Measurements from ENCODE around the gene TMEM158.

The TMEM158 gene

DNA sequence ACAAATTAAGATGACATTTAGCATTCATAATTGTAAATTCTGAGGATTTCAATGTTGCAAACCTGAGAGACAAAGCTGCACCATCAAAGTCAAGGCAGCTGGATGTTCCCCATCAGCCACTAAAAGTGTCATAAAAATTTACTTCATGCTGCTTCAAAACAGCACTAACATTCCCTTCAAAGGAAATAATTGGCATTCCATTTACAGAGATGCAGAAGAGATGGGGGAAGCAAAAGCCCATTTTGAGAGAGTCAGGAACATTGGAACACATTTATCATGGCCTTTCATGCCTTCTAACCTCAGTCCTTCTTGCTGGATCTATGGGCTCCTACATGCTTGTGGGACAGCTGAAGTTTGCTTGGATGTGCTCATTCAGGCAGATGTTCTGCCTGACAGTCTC lies 6.4 kb upstream of the TMEM158 start:
- DNase-seq (ENCODE audit: low spot score) = no peak

DNA sequence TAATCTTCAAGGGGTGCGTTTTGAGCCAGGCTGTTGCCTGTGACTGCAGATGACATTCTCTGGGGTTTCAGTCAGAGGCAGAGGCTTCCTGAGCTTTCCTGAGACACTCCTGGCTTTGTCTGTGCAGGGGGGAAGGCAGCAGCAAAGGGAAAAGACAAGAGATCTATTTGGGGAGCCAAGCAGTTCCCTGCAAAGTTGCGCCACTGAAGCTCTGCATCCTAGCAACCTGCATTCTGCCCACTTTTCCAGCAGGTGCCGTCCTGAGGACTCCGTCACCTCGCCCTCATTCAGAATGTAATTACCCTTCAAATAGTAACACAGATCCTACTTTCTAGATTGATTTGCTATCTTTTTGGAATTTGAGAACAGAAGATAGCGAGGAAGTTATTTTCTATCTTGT lies 1.9 kb upstream of the TMEM158 start:
- DNase-seq (ENCODE audit: low spot score) = no peak

DNA sequence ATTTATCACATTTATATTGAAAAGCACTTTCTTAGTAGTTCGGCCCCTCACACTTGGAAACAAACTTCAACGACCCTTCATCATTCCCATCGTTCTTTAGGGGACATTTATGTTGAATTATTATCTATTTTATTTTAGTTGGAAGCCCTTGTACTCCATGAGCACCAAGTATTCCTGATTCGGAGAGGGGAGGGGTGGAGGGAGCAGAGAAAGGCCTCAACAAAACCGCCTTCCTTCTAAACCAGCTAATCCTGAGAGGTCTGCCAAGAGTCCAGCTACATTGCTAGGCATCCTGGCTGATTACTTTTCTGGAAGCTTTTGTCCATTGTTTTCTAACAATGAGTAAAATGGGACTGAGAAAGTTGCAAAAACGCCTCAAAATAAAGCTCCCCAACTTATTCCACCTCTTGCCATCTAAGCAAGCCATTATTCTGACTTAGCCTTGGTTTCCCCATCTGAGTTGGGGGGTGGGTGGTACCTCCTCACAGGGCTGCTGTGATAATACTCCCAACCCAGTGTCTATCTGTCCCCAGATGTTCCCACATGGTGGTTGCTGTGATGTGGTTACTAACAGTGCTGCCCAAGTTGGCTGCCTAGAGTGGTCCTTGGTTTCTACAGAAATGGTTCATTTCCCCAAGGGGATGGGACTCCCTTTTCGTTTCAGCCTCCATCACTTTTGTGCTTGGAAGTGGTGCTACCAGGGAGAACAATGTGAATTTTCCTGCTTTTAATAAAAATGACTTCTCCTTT lies 1.2 kb upstream of the TMEM158 start:
- no peak for DNase-seq (ENCODE audit: low spot score)

DNA sequence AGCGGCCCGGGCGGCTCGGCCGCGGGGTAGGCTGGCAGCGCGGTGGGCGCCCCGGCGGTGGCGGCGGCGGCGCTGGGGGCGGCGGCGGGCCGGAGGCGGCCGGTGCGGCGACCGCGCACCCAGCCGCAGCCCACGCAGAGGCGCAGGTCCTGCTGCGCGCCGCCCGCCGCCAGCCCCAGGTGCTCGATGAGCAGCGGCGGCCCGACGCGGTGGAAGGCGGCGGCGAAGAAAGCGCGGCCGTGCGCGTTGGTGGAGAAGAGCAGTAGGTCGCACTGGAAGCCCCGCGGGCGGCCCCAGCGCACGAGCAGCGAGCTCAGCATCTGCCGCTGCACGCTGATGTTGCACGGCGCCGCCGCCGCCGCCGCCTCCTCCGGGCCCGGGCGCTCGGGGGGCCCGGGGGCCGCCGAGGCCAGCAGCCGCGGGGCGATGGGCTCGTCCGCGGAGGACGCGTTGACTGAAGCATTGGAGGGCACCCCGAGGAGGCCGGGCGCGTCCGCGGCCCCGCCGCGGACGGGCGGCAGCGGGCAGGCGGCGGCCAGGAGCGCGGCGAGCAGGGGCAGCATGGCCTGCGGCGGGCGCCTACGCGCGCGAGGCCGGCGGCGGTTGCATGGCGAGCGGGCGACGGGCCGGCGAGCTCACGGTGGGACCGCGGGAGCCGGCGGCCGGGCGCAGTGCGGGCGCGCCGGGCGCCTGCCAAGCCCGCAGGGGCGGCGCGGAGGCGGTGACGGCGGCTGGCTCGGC lies 452 bp downstream of the TMEM158 start:
- peak; percentile 18 for DNase-seq (ENCODE audit: low spot score)

DNA sequence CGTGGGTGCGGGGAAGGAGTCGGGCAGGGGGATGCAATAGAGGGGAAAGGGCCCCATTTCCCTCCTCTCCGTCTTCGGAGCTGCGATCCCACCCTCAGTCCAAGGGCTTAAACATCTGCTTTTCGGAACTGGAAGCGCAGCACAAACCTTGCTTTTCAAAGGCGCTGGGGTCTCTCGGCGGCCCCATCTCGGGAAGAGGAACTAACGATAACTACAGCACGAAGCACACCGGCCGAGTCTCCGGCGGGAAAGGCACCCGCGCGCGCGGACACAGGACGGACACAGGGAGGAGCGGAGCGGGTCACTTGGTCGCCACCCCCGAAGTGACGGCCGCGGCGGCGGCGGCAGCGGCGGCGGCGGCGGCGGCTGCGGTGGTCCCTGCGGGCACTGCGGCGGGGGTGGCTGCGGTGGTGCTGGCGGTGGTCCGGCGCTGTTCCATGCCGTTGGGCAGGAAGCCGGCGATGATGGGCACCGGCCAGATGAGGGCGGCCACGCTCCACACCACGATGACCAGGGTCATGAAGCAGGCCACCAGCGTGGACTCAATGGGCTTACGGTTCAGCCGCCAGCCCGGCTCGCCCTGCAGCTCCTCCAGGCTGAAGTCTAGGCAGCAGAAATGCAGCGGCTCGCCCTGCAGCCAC lies 1.1 kb downstream of the TMEM158 start:
- DNase-seq (ENCODE audit: low spot score) = peak; percentile 74

DNA sequence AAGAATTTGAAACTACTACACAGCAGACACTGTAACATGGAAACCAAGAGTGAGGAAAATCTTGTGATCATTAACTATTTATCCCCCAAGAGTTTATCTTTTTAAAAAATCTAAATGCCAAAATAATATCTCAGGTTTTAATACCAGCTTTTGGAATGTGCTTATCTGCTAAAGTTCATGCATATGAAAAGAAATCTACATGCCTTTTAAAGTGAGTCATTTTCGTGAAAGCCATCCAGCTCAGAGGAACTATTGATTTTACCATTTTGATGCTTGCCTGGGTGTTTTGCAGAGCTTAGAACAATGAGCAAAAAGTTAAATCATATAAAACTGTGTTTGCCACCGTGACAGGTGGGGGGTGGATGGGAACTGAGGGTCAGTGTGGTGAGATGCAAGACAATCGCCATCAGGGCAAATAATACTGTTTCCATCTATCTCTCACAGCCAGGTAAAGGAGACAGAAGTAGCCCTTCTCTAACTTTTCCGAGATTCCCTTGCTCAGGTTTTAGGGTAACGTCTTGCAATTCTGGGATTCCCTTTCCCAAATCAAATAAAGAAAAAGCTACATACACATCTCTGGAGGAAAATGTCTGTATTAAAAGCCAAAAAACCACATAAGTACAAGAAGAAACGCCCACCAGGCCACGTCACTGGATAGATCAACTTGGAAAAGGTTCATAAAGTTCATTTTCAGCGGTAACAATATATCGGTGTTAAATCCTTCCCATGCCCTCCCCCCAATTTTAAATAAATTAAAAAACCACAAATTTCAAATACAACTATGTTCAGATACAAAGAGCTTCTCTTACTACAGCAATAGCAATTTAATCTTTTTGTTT lies 2.0 kb downstream of the TMEM158 start:
- no peak for DNase-seq (ENCODE audit: low spot score)

DNA sequence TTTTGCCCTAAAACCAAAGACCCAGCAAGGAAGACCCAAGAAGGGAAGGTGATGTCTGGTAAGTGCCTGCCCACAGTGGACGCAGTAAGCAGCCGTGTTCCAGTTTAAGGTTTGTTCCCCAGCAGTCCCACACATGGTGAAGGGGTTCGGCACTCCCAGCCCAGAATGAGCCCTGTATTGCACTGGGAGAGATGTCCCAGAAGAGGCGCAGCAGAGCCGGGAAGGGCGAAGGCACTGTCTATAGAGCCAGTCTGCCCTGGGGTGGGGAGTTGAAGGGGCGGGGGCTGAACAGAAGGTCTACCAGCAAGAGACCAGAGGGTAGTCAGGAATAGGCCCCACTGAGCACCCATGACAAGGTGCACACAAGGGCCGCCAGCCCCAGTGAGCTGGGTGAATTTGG lies 6.4 kb downstream of the TMEM158 start:
- no peak for DNase-seq (ENCODE audit: low spot score)

DNA sequence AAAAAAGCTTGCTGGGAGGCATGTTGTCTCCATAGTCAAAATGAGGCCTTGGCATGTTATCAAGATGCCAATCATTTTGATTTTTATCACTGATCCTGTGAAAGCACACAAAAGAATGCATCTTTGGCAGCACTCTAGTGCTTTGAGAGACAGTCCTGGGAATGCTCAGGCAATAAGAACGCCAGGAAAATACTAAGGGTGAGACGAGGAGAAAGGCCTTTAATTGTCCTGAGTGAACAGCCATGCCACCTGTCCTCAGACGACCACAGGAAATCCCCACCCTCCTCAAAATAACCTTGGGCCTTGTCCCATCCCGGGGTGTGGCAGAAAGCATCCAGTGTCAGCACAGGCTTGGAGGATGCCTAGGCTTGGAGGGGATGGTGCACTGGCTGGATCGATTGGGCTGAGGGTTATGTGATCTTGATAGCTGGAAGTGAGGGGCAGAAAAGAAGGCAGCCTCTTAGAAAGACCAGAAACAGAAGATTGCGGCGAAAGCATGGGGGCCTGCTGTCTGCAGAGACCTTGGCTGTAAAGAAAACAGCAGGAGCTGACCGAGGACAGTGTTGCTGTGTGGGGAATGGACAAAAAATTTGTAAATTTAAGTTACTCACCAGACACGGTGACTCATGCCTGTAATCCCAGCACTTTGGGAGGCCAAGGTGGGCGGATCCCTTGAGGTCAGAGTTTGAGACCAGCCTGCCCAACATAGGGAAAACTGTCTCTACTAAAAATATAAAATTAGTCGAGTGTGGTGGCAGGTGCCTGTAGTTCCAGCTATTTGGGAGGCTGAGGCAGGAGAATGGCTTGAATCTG lies 7.3 kb downstream of the TMEM158 start:
- DNase-seq (ENCODE audit: low spot score) = no peak

DNA sequence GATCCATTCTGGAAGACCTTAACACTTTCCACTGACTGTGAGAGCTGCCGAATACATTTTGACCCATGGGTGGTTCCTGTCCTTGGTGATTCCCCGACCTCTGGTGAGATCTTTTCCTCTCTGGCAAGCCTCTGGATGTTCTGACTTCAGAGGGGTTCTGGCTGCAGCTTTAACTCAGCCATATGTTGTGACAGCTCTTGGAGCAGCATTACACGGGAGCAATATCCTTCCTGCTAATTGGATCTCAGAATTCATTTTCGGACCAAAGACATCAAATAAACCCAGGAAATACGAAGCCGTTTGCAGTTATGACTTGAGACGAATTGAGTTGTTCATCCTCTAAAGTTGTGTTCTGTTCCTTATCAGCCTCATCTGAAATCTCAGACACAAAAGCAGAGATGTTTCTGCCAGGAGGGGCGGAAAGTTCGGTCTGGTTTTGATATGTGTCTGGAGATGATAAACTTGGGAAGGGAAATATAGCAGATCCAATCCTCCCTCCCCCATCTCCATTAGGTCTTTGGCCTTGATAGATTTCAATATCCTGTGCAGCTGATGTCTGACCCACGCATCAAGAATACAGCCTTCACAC lies 10.0 kb downstream of the TMEM158 start:
- no peak for DNase-seq (ENCODE audit: low spot score)

DNA sequence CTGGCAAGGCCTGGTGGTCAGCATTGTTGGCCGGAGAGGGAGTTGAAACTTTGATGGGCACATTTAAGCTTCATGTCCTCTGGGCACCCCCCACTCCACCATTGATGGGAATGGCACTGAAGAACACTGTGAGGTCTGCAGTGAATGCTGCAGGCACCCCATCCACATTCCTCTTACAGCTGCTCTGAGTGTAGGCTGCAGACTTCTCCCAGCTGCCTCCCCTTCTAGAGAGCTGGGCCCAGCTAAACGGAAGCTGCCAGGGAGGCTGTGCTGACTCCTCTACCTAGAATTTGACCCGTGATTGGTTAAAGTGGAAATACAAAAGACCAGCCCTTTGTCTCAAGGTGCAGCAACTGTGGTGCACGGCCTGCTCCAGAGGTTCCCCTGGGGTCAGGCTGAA lies 10.6 kb downstream of the TMEM158 start:
- DNase-seq (ENCODE audit: low spot score) = no peak

DNA sequence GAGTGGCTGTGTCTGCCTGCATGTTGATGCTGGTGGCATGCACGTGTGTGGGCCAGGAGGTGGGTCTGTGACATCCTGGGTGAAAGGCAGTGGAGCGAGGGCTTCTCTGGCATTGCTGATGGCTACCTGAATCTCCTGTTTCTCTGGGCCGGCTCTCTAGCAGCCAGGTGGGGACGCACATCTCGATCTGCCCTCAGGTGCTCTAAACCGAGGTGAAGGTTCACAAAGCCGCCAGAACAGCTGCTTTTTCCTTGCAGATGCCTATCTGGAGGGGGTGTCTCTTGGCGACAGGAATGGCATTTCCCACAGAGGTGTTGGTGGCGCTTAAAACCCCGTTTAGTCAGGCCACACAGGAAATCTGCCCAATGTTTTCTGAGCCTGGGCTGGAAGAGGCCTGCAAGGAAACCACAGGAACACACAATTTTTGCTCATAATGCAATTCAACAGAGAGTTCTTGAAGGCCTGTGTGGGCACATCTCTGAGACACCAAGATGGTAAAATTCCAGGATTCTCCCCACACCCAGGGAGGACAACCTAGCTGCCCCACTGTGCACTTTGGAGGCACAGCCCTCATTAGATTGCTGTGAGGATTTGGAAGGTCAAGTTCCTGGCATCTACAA lies 11.9 kb downstream of the TMEM158 start:
- DNase-seq (ENCODE audit: low spot score) = no peak

DNA sequence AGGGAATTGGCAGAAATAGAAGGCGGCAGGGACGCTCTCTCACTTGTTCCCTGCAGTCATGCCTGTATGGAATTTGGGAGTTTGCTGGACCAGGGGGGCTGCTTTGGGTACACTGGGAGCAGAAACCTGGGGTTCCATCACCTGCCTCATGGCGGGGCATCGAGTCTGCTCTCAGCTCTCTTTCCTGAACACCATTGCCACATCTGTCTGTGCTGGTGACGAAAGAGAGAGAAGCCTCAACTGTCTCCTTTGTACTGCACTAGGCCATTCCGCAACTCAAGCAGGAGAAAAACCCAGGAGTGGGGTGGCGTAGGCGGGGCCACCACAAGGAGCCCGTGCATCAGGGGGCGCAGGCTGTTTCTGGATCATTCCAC lies 14.0 kb downstream of the TMEM158 start:
- no peak for DNase-seq (ENCODE audit: low spot score)

DNA sequence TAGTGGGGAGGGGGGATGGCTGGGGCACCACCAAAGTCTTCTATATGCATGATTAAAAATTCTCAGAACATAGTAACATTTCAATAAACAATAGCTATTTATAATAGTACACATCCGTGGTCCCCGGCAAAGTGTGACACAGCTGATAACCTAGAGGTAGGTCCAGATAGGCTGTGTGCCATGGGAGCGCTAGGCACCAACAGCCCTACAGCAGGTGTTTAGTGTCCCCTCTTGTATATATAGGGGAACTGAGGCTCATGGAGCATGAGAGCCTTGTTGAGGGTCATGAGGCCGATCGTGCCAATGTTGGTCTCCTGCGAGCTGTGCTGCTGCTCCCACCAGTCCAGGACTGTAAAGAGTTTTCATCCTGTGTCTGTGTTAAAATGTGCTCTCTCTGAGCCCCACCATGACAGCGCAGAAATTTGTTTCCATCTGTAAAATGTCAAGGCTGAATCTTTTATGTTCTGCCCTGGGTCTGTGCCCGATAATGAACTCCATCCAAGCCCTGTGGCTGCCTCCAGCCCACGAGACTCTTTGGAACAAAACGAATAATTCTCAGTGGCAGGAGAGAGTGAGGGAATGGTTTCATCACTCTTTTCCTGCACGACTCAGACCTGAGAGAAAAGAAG lies 14.5 kb downstream of the TMEM158 start:
- DNase-seq (ENCODE audit: low spot score) = no peak

DNA sequence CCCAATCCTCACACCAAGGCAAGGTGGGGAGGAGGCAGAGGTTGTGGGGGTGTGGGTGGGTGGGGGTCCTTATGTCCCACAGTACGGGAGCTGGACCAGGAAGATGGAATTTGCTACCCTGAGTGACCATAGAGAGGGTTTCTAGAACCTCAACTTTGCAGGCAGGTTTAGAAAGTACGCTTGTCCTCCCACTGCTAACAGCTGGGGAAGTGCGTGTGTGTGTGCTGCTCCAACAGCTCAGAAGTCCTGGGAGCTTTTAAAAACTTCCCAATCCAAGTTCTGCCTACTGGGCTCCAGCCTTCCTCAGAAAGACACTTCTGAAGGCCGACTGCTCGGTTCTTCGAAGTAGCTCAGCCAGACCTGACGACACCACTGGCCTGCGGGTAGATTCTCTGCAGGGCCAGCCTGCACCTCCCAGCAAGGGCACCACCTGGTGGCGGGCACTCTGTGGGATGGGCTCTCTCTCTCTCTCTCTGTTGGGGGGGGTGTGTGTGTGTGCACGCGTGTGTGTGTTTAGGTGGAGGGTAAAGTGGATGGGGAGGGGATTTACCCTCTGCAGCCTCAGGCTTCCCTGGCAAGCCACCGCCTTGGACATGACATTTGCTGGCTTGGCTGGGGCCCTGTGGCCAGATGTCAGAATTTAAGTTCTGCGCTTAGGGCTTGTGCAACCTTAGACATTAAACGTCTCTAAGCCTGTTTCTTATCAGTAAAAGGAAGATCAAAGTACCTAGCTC lies 15.6 kb downstream of the TMEM158 start:
- peak; percentile 68 for DNase-seq (ENCODE audit: low spot score)

DNA sequence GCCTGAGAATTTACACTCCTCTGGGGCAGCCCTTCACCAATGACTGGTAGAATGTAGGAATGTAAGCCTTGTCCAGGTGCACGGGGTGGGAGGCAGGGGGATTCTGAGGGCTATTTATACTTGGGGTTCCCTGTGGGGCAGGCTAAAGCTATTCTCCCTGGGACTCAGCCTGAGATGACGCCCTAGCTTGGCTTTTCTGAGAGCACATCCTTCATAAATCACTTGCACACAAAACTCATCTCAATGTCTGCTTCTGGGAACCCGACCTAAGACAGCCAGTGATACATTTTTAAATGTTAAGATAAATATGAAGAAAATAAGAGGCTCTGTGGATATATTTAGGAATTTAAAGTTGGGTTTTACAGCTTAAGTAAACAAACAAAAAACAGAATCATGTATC lies 16.6 kb downstream of the TMEM158 start:
- no peak for DNase-seq (ENCODE audit: low spot score)

DNA sequence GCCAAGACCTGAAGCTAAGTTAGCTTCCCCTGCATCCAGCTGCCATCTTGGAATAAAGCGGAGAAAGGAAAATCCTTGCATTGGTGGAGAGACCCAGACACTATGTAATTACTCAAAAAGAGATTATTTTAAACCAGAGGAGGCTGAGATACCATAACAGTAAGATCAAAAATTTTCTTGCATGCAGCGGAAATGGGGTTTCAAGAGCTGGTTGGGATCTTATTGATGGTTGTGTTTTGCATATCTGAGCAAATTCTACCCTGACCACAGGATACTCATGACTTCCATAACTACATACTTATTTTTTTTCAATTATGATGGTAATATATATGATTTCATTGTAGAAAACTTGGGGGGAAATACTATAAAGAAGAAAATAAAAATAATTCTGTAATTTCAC lies 17.5 kb downstream of the TMEM158 start:
- DNase-seq (ENCODE audit: low spot score) = no peak

DNA sequence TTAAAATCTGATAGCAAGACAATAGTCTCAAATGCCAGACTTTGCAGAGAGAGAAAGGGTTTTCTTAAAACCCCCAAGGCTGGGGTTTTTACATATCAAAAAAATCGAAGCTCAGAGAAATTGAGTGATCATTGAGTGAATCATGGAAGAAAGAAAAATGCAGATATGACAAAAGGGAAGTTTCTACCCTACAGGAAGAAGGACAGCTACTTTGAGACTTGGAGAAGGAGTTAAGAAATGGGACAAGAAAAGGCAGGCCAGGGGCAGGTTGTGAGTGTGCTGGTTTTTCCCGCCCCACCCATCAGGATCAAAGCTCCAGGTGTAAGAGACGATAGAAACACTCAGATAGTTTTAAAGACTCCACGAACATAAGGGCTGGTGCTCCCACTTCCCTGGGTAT lies 18.6 kb downstream of the TMEM158 start:
- no peak for DNase-seq (ENCODE audit: low spot score)

DNA sequence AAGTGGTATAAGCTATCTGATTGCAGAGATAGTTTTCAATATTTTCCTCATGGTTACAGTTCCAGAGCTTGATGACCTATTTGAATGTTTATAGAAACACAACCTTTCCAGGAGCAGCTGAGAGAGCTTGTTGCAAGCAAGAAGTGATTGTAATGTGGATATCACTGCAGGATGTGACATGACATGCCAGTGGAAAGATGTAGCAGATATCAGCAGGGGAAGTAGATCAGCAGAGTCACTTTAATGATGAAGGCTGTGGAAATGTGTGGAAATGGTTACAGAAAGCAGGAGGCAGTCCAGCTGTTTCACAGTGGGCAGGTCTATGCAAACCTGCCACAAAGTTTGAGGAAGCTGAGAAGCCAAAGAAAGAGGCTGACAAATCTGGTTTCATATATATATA lies 21.0 kb downstream of the TMEM158 start:
- no peak for DNase-seq (ENCODE audit: low spot score)

DNA sequence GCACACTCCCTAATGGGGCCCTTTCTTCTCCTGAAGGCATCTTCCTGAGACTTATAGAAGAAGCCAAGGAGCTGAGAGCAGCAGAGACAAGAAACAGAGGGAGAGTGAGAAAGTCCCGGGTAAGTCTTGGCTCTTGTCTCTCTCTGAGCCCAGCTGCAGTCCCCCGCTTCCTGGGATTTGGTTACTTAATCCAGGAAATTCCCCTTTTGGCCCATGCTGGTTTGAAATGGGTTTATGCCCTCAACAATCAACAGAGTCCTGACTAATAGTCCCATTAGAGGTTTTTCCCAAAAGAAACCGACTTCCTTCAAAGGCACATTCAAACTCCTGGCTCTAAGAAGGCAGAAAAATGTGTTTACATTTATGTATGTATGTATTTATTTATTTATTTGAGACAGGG lies 22.0 kb downstream of the TMEM158 start:
- no peak for DNase-seq (ENCODE audit: low spot score)
